Measurements from ENCODE around the gene RIPK4. TPM values are rescaled to one million over a fixed set of nuclear protein-coding genes. Genes with fewer than 3 reads are reported as not detected.

Gene RIPK4
- total RNA-seq, 2 experiments from 2014 or later, result 0.08 to 0.21 TPM

DNA sequence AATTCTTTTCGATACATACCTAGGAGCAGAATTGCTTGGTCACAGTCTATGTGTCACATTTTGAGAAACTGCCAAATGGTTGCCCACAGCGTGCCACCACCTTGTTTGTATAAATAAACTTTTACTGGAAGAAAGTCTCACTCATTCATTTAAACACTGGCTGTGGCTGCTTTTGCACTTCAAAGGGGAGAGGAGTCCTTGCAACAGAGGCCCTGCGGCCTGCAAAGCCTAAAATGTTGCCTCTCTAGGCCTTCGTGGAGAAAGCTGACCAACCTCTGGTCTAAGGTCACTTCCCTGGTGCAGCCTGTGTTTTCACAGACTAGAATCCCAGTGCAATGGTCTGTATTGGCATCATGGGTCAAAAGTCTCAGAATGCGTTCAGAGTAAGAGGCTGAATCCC, 8.3 kb downstream of the RIPK4 start:
- POLR2A ChIA-PET, result no interaction called here
- CTCF ChIA-PET, result no interaction called here

DNA sequence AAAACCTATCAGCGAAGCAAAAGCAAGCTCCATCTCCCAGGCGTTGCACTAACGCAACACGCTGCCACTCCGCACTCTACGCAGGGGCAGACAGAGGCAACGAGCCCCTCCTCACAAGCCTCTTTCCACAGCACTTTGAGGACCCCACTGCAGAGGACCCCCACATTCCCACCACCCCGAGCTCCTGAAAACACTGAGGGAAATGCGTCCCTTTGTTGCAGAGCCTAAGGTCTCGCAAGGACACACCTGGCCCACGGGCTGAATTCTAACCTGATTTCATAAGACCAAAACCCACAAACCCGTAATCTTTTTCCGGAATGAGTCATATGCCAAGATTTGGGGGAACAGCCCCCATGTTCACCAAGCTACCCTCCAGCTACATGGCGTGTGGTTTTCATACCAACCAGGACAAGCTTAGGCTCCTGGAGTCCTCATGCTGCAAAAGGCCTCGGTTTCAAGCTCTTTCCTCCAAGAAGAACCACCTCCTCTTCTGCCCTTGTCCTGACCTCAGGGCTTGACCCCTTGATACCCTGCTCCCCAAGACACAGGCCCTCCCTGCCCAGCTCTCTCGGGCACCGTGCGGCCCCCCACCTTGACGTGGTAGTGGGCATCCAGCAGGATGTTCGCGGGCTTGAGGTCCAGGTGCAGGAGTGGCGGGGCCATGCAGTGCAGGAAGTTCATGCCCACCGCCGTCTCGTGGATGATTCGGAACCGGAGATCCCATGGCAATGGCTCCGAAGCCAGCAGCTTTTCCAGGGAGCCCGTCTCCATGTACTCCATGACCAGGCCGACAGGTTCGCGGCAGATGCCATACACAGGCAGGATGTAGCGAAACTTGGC, 10.7 kb downstream of the RIPK4 start:
- ChIA-PET POLR2A (no interaction called here), CTCF (no interaction called here)

DNA sequence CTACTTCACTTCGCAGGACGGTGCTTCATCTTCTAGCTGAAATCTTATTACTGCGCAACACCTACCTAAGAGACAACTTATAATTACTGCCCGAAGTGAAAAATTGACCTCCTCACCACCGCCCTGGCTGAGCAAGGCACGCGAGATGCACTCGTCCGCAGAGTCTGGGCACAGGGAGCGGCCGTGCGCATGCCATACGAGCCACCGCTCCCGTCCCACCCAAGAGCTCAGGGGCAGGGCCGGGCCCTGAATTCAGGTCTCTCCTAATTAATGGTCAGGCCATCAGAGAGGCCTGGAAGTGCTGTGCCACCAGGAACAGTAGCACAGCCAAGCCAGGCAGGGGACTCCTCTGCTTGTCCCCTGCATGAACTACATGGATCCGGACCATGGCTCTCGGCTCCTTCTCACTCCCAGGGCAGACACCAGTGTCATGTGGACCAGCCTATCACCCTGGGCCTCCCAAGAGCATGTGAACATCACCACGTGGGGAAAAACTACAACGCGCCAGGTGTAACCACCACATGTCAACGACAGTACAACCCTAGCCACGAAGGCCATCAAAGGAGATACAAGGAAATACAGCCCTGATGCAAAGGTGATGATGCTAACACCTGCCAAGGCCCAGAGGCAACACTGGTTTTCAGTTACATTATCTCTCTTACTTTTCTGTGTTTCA, 11.5 kb downstream of the RIPK4 start:
- ChIA-PET CTCF (no interaction called here), POLR2A (no interaction called here)

DNA sequence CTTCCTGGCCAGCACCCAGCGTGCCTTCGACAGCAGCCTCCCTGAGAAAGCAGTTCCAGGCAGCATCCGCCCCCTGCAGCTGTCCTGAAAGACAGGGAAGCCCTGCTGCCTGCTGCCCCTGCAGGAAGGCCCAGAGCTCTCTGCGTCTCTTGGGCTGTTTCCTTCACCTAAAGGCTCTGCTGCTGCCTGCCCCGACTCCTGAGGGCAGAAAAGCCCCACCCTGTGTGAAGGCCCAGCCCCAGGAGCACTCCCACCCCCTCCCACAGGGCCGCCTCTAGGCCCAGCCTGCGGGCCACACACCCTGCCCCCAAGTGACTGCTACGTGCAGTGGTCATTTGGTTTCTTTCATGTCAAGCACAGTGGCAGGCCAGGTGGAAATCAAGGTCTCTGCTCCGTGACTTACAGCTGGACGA, 12.4 kb downstream of the RIPK4 start:
- ChIA-PET CTCF (no interaction called here), POLR2A (no interaction called here)

DNA sequence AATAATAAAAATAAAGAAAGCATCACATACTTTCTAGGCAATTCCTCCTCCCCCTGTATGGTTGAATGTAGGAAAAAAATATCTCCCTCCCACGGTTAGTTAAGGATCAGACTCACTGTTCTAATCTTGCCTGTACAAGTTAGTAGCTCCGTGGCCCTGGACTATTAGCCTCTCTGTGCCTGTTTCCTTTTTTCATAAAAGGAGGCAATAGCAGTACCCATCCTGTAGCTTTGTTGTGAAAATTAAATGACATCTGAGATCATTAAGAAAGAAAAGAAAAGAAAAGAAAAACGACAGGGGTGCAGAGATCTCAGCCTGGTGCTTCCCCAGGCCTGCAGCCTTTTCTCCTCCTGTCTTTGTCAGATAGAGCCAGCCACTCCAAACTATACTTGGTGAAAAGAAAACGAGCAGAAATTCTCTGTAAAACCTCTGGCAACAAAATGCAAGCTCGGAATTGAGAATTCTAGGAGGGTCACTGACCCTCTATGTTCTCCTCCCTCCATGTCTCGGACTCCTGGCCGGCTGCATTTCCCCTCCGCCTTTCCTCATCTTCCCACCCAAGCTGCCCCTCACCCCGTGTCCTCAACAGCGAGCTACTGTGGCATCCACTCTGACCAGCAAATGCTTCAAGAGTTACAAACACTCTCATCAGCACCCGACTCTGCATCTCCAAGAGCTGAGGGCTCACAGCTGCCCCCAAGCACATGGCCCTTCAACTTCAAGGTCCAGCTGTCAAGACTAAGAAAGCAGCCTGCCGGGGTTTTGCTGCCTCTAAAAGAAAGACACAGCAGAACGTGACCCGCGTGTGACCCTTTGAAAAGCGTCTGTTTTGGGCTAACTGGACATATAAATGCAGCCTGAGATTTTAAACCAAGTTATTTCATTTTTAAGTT, 13.6 kb downstream of the RIPK4 start:
- ChIA-PET CTCF (no interaction called here), POLR2A (no interaction called here)

DNA sequence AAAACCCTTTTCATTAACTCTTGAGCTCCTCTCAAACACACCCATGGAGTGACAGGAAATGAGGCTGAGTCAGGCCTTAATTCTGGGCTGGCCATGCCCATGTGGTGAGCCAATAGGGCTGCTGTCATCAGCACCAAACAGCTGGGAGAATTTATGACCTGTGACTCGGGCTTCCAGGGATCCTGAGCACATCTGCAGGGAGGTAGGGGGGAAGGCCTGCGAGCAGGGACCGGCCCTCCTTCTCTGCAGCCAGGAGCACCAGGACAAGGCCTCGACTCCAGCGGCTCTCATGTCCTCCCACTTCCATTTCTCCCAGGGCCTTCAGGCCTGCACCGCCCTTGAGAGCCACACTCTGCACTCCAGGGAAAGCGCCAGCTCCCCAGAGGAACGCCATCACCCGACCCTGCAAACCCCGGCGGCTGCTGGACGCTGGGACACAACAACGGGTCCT, 14.6 kb downstream of the RIPK4 start:
- ChIA-PET POLR2A (no interaction called here), CTCF (no interaction called here)

DNA sequence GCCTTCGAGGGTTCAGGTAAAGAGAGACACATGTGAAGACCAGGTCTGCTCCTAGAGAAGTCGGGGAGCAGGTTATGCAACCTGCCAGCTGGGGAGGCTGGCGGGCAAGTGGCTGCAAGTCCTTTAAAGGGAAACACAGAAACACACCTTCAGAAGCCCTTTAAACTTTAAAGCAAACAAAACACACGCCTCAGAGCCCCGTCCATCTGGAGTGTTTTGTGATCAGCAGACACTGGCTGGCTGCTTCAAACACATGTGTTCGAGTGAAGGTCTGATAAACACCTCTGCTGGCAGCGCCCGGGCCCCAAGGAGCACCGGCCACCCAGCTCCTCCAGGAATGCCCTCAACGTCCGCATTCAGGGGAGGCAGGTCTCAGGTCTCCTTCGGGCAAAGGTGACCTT, 15.2 kb downstream of the RIPK4 start:
- ChIA-PET CTCF (no interaction called here), POLR2A (no interaction called here)

DNA sequence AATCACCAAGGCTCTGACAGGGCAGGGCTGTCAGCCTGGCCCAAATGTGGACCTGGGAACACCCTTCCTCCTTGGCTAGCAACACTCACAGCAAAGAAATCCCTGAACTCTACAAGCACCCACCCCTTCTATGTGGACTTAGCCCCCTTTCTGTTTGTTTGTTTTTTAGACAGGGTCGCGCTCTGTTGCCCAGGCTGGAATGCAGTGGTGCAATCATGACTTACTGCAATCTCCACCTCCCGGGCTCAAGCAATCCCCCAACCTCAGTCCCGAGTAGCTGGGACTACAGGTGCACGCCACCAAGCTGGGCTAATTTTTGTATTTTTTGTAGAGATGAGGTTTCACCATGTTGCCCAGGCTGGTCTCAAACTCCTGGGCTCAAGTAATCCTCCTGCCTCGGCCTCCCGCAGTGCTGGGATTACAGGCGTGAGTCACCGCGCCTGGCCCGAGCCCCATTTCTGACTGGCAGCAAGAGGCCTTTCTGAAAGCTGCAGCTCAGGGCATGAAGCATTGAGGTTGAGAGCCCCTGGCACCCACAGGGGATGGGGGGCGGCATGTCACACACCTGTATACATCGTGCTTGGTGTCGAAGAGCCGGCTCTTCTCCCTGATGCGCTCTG, 16.2 kb downstream of the RIPK4 start:
- ChIA-PET CTCF (no interaction called here), POLR2A (interaction anchor here (0.5 kb wide), 1 partner anchor 132 kb away, joined by 3 read pairs; no protein-coding TSS in a partner anchor)

DNA sequence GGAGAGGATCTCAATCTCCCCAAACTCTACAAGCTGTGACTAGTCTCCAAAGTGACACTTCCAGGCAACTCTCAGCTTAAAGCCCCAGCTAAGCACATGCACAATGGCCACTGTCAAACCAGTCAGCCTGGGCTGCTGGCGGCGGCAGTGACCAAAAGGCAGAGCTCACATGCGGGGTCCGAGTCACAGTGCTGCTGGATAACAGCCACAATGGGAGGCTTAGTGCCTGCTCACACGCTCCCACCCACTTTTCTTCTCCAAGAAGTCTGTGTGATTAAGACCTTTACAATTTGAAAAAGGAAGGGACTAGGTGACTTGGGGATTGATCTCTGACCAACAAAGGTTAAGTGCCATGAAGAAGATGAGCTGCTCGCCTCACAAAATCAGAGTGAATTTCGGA, 16.8 kb downstream of the RIPK4 start:
- POLR2A ChIA-PET, result no interaction called here
- CTCF ChIA-PET, result no interaction called here

DNA sequence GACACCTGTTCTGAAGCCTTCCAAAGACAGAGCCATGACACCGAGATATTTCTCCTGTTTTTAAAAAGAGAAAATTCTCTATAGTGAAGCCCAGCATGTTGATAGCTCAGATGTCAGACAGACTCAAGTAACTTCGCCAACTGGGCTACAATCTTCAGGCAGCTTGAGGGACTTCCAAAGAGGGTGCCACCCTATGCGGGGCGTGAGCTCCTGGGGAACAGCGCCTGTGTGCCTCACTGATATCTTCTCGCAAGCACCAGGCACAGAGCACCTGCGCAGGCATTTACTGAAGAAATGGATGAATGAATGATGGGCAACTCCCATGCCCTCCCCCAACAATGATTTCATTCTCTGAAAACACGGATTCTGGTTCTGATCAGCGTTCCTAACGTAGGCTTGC, 17.6 kb downstream of the RIPK4 start:
- ChIA-PET POLR2A (no interaction called here), CTCF (interaction anchor here (0.7 kb wide), 1 partner anchor 24 kb away, joined by 5 read pairs; no protein-coding TSS in a partner anchor)

DNA sequence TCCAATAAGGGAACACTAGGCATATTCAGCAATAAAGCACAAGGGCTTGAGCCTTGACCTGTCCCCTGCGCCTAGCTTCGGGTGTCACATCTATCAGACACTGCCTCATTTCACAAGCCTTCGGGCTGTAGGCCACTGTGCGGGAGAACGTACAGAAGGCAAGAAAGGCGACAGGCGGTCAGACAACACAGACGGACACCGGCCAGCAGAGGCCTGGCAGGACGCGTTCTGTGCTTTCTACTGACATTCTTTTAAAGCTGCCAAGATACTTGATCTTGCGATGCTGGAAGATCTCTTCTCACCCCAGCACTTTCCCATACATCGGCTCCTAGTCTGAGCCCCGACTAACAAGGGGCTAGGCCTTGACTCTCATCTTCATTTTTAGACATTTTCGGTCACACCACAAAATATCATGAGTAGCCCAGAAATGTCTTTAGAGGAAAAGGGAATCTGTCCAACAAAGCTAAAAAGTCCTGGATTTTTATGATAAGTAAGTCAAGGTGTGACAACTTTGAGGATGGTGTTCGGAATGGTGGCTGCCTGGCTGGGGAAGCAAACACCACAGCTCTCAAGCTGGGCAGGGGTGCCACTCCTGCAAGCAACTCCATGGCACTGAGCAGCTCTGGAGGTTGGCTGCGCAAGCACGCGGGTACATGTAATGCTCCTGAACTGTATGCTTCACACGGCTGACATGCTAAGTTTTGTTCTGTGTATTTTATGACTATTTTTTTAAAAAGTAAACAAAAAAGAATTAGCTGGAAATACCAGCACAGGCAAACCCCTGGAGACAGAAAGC, 18.7 kb downstream of the RIPK4 start:
- ChIA-PET POLR2A (no interaction called here), CTCF (no interaction called here)

DNA sequence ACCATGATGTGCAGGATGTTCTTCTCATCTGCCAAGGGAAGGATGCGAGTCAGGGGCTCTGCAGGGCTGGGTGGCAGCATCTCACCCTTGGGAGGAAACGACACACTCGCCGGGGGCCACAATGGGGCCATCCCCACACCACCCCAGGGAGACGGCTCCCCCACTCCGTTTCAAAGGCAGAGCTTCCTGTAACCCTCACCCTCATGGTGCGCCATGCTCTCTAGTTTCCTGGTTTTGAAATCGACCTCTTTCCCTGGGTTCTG, 20.2 kb downstream of the RIPK4 start:
- ChIA-PET CTCF (no interaction called here), POLR2A (no interaction called here)

DNA sequence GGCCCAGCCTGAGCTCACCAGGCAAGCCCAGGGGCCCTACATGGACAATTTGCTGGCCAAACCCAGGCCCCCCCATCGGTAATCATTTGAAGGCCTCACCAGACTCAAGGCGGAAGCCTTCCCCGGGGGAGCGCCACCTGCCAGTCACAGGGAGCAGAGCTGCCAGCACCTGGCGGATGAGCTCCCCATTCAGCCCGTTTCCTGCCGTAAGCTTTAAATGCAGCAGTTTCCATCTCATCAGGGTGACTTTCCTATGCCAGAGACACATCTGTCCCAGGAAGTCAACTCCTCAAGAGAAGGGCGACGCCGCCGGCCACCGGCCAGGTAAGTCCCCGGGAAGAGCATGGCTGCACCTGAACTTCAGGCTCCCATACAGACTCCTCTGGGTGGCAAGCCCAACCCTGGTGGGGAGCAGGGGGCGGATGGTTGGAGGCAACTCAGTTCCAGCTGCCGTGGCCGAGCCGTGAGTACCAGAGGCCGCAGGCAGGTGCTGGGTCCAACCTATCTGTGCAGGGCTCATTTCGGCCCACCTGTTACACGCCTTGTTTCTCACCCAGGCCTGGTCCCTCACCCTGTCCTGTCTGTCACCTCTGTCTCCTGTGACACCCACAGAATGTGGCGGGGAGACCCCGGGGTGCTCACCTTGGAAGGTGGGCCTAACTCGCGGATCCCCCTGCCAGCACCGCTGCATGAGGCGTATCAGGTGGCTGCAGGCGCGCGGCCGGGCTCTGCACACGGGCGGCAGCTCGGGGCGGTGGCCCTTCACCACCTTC, 20.7 kb downstream of the RIPK4 start:
- CTCF ChIA-PET, result no interaction called here

DNA sequence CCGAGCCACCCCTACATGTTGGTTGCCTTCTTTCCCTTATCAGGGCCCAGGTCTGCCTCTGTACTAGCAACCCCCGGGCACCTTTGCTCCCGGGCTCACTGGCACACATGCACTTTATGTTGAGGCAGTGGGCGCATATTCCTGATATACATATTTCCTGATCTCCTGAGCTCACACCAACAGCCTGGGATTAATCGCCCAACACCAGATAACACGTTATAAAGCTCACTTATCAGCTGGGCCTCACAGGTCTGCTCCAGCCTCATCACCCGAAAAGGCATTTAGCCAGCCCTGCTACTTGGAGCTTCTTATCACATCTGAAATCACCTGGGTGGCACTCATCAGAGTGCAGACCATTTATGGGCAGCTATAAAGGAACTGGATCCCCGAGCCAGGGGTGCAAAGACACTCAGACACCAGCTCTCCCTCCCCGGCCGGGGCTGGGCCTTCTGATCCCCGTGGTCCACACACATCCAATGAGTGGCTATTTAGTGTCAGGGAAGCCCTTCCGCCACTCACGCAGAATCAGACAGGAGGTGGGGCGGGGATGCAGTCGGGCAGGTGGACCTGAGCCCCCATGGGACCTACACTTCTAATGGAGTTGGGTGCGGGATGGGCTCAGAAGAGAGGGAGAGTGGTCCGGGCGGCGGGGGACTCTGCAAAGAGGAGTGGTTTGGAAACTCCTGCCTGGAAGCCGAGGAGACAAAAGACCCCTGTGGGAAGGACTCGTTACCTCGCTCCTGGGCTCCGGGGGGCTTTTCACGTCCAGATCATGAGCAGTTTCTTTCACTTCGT, 21.6 kb downstream of the RIPK4 start:
- ChIA-PET CTCF (no interaction called here), POLR2A (no interaction called here)

More for the DNA sequence above, 20.7 kb downstream of the RIPK4 start:
- POLR2A ChIA-PET, result no interaction called here

DNA sequence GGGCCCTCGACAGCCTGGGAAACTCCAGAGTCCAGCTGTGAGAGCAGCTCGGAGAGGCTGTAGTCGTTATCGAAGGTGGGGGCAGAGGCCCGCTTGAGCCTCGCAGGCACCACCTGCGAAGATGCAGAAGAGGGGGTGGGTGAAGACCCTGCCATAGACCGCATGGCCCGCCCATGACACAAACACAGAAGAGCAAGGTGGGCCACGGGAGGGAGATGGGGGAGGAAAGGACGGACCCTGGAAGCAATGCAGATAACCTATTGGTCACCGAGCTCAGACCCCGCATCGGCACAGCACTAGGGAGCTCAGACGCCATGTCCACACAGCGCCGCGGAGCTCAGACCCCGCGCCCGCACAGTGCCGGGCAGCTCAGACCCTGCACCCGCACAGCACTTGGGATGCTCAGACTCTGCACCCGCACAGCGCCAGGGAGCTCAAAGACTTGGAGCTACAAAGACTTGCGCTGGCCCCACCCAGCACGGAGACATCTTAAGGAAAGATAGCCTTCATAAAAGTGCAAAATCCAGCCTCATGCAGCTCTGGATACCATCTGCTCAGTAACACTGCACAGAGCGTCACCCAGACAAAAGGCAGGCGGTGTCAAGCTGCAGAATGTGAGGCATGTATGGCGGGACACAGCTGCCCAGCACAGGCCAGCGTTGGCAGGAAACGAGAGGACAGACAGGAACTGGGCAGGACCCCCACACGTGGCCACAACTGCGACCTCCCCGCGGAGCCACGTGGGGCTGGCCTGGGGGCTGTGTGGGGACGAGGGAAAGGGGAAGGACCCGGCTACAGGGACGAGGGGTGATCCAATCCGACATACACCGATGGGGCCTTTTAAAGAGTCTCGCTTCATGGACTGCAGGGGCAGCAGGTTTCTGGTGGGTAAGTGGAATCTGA, 22.6 kb downstream of the RIPK4 start:
- ChIA-PET POLR2A (no interaction called here), CTCF (no interaction called here)

DNA sequence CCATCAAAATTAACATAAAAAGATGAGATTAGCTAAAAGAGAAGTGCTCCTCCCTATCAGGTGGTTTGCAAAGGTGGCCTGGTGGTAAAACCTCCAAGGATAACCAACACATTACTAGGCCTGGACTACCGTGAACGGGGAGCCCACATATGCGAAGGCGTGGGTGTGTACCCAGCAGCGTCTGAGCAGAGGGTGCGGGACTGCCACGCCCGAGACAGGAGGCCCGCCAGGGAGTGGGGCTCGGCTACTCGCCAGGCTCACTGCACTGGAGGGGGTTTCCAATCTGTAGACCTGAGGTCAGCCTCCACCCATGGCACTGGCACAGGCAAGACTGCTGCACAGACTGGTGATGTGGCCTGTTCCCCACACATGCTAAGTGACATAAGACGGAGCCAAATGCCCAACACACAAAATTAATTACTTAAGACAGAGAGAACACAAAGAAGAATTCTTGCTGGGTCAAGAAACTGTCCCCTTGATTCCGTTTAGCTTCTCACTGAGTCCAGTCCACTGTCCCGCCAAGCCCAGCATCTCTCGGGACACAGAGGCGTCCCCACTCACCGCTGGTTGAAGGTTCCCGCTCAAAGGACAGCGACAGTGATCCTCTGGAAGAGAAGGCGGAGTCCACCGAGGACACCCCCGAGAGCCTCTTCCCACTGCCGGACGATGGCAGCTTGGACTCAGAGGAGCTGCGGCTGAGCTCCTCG, 23.4 kb downstream of the RIPK4 start:
- CTCF ChIA-PET, result no interaction called here
- POLR2A ChIA-PET, result no interaction called here

Data from activated CD8-positive, alpha-beta memory T cell treated with anti-CD3 and anti-CD28 coated beads for 36 hours (primary cell).